GM18517 (cell line): Measurements from ENCODE around the gene CAPZB.
"Not testable (repeated sequence)": the region's sequence is repeated elsewhere in the genome, so short reads cannot be mapped to it uniquely, and the experiment has no call there.

ENCODE experiments used
- ATAC-seq: cut with Tn5 transposase; IDR thresholded peaks from one replicate; pipeline ENCODE4 v1.9.1; 2021; ENCODE audit warnings: mild to moderate bottlenecking, moderate library complexity; ENCODE audit not compliant: unreplicated experiment

The CAPZB gene

DNA sequence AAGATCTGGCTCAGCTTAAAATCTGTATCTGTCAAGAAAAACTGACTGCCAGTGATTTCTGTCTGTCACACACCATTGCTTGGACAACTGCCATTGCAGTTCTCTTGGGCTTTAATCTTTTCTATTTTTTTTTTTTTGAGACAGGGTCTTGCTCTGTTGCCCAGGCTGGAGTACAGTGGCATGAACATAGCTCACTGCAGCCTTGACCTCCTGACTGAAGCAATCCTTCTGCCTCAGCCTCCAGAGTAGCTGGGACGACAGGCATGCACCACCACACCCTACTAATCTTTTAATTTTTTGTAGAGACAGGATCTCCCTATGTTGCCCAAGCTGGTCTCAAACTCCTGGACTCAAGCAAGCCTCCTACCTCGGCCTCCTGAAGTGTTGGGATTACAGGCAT, 14.5 kb upstream of the CAPZB start:
- ATAC-seq, result not testable (repeated sequence)

DNA sequence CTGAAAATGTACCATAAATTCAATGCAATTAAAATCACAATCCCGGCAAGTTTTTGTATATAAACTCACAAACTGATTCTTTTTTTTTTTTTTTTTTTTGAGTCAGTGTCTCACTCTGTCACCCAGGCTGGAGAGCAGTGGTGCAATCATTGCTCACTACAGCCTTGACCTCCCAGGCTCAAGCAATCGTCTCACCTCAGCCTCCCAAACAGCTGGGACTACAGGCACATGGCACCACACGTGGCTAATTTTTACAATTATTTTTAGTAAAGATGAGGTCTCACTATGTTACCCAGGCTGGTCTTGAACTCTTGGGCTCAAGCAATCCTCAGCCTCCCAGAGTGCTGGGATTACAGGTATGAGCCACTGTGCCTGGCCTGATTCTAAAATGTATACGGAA, 12.1 kb upstream of the CAPZB start:
- not testable (repeated sequence) for ATAC-seq

DNA sequence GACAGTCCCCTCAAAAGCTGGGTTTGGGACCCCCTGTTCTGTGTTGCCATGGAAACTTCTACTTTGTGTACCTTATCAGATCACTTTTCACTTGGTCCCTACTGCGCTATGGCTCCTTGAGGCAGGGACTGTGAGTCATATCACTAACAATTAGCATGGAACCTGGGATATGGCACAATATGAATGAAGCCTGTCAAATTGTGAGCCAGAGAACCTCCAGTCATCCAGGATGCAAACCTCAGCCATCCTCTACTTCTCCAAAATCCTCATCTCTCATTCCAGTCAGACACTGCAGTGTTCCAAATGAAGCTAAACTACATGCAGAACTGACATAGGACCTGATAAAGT, 11.2 kb upstream of the CAPZB start:
- ATAC-seq, result no peak

DNA sequence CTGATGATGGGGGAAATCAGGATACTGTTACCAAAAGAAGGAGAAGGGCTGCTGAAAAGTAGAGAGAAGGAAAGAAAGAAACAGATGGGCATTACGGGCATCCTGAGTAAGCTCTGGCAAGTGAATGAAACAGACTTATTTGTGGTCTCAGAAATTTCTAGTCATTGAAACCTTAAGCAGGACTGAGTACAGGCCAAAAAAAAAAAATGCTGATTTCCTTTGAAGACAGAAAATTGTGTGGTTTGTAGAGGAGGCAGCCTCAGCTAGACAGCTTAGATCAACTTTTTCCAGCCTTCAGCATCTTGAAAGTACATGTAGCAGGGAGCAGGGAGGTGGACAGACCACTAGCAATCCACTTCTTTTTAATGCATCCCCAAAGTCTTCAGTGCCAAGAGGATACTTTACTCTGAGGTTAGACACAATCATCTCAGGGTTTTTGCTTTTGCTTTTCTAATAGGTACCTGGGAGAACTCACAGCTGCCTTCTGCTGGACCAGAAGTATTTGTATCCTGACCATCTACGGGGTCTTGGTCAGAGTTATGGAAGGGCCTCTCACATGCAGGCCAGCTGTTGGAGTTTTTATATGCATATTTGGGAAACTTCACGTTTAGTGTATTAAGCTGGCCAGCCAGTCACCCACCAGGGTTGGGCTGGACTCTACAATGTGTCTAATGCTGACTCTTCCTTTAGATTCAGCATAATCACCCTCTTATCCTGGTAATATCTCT, 10.6 kb upstream of the CAPZB start:
- ATAC-seq, result no peak

DNA sequence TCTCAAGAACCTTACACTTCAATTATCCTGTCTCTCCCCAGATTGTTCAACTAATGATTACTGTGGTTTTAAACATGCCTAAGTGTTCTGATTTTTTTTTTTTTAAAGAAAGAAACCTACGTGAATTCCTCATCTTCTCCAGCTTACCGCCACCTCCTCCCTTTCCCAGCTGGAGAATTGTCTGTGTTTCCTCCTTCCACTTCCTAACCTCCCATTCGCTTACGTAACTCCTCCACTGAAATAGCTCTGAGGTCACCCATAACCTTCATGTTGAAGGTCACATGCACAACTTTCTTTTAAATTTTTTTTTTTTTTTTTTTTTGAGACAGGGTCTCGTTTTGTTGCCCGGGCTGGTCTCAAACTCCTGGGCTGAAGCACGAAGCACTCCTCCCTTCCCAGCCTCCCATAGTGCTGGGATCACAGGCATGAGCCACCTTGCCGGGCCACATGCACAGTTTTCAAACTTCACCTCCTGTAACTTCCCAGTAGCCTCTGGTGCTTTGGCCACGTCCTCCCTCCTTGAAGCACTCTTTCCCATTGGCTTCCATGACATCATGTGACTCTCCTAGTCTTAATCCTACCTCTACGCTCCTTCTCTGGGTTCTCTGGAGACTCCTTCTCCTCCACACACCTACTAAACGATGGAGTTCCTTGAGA, 9.8 kb upstream of the CAPZB start:
- ATAC-seq, result no peak

DNA sequence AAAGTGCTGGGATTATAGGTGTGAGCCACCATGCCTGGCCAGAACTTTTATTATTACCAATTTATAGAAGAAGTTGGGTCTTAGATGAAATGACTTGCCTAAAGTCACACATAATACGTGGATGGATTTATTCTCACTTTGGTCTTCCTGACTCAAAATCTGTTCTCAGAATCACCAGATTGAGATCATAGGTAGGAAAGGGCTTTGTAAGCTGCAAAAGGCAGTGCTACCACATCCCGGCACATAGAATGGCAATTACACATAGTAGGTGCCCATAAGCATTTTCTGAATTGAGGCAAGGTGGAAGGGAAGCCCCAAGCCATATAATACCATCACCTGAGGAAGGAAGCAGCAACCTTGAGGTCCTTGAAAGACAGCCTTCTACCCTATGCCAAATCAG, 8.2 kb upstream of the CAPZB start:
- no peak for ATAC-seq

DNA sequence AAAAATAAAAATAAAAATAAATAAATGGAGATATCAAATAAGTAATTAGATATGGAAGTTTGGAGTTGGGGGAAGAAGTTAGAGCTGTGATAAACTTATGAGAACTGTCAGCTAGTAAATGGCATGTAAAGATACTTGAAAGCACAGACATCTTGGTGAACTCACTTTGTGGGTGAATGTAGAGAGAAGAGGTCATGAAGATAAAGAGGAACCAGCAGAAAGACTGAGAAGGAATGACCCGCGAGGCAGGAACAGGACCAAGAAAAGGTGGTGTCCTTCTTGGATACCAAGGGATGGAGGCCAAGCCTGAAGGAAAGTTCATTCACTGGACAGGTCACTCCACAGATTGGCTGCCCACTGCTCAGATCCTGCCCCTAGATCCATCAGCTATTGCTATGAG, 4.7 kb upstream of the CAPZB start:
- no peak for ATAC-seq

DNA sequence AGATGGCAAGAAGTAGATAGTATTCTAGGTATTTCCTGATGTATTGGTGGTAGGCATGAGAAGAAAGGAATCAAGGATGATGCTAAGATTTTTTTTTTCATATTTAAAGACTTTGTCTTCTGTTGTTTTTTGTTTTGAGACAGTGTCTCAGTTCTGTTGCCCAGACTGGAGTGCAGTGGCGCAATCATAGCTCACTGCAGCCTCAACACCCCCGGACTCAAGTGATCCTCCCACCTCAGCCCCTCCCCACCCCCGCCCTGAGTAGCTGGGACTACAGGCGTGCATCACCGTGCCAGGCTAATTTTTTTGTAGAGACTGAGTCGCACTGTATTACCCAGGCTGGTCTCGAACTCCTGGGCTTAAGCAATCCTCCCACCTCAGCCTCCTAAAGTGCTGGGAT, 2.8 kb upstream of the CAPZB start:
- ATAC-seq, result no peak

DNA sequence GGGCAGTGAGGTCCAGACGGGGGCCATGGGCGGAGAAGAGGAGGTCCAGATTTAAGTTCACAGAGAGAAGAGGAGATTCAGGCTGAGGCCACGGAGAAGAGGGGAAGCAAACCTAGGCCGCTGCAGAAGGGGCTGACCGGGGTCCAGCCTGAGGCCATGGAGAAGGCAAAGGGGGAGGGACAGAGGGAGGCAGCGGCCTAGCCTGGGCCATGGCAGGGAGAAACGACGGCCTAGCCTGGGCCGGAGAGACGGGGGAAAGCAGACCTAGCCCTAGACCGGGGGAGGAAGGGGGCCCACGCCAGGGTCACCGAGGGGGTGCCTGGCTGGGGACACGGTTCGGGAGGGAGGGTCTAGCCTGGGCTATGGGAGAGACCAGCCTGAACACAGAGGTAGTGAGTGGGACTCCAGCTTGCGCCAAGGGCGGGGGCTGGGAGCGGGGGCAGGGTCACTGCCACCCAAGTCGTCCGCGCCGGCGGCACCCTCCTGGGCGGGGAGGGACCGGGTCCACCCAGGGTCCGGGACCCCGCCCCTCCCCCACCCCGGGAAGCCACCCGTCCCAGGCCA, 459 bp downstream of the CAPZB start:
- ATAC-seq, result no peak

DNA sequence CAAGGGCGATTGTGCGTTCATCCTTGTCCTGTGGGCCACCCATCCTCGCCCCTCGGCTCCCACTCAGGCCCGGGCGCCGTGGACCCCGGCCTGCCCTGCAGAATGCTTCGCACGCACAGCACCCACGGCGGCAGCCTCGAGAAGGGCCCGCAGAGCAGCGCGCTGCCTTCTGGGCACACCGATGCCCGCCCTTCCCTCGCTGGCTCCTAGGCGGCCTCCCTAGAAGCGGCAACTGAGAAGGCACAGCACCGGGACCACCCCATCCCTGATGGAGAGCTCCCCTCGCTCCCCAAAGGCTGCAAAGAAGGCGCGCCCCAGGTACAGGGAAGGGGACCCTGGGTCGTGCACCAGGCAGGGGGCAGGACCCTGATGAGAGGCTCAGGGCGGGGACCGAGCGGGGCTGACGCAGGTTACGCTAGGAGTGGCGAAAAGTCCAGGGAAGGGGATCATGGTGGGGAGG, 971 bp downstream of the CAPZB start:
- ATAC-seq, result no peak

DNA sequence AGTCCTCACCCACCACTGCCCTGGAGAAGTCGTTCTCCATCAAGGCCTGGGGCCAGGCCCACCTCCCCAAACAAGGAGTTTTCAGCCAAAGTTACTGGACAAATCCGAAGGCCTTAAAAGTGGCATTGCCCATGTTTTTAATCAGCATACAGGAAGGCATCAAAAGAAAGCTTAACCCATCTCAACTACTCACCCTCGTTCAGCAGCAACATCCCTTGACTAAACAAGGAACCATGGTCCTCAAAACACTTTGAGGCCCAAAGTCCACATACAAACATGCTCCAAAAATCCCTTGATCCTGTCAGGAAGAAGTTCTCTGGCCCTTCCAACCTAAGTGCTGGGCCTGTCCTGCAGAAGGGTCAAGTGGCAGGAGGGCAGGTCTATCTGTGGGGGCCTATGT, 1.6 kb downstream of the CAPZB start:
- ATAC-seq, result no peak

DNA sequence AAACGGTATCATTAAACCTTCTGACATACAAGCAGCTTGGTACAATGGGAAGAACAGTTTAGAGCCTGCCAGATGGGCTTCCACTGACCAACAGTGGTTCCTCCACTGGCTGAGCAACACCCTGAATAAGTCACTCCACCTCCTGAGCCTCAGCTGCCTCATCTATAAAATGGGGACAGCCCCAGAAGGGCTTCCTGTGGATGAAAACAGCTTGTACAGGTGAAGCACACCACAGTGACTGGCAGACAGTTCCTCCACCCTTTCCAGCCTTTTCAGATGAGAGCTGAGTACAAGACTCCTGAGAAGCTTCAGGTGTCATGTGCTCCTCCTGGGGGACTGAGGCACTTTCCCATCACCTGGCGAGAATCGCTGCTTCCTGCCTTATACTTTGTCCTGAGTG, 2.1 kb downstream of the CAPZB start:
- ATAC-seq, result no peak

DNA sequence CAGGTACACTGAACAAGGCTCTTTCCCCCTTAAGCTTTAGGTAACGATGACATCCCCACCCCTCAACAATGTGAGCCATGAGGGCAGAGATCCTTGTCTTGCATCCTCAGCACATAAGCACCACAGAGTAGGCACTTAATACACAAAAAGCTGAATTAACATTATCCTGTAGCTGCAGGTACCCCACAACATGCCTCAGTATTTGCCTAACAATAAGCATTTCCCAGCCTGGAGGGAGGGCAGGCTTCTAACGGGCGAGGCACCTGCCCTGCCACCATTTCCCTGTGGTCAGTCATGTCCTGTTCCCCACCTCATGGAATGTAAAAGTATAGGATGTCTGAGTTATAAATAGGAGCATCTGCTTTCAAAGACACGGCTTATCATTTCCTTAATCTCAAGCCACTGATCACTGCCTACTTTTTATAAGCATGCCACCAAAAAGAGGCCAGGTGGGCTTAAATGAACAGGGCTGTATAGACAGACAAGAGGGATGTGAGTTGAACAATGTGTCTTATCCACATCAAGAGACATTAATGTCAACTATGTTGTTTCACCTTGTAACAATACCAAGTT, 3.4 kb downstream of the CAPZB start:
- ATAC-seq, result no peak

DNA sequence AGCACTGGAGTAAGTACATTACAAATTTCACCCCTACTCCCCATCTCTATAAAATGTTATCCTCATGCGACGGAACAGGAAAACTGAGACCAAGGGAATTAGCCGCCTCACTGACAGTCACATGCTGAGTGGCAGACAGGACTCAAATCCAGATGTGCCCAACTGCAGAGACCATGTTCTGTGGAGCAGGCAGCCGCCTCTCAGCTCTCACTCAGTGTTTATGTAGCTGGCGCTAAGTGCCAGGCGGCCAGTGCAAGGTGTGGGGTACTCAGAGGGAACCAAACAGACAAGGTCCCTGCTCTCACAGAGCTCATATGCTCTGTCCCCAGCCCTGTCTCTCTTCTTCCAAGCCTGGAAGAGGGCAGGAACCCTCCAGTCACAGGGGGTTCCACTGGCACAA, 5.1 kb downstream of the CAPZB start:
- no peak for ATAC-seq

DNA sequence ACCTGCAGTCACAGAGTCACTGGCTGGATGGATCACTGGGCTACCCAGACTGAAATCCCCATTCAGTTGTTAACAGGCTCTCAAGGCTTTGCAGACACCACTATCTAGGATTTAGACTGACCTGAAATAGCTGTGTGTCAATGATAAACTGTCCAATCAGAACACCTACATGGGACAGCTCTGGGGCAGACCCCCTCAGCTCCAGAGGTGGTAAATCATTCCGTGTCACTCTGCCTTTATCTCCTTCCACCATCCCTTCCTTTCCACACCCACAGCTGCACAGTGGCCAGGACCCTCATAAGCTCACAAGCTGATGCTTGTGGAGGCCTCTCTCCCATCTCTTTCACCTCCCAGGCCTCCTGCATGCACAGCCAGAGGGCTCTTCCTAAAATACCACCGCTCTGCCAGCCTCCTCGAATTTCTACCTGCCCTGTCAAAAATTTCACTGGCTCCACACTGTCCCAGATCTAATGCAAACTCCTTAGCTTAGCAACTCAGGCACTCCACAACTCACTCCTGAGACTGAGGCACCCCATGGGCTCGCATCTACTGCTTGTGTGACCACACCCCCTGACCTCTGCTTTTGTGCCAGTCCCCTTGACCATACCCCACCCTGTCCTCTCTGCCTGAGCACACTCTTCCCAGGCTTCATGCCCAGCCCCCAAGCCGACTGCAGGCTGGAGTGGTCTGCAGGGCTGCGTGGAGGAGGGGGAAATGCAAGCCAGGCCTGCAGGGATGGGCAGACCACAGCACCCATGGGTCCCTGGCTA, 5.8 kb downstream of the CAPZB start:
- no peak for ATAC-seq

DNA sequence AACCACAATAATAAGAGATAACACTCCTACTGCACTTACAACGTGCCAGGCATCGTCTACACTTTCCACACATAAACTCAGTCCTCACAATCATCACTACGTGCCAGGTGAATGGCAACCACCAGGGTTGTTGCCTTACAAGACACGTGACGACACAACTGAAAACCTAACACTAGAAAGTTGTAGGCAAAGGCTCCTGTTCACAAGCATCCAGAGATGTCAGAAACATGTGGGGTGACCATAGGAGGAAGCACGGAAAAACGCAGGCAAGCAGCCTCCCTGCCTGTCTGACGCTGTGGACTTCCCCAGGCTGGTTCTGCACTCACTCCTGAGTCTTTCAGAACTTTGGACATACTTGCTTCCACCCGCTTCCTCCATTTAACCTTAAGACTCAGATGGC, 7.0 kb downstream of the CAPZB start:
- ATAC-seq, result no peak

DNA sequence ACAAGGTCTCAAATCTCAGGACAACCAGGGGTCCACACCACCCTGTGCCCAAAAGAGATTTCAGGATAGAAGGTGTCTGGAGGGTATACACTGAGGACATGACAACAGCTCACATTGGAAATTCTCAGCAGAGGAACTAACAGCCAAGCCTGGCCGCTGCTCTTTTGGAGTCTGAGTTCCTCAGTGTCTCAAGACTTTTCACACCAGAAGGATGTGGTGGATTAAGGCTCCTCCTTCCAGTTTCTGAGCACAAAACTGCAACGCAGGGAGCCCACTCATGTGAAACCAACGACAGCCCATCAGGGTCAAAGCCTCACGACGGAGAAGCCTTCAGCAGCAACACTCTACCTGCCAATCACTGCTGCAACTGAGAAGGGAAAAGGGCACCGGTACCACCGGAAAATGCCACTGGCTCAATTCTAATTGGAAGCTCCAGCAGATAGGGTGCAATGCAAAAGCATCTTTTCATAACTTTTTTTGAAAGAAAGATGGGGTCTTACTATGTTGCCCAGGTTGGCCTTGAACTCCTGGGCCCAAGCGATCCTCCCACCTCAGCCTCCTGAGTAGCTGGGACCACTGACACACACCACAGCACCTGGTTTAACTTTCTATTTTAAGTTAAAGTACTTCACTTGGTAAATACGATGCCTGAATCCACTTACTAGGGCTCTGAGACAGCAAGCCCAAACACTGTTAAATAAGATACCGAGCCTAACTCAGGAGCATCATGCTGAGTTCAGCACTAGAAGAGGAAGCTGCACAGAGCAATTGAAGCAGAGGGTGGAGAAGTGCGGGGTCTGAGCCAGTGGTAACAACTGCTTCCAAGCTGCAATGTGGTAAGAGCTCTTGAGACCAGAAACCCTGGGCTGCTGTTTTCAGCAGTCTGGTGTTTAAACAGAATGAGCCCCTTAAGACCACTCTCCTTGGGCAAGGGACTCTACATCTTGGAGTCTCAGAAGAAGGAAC, 7.8 kb downstream of the CAPZB start:
- ATAC-seq, result peak; percentile 35

DNA sequence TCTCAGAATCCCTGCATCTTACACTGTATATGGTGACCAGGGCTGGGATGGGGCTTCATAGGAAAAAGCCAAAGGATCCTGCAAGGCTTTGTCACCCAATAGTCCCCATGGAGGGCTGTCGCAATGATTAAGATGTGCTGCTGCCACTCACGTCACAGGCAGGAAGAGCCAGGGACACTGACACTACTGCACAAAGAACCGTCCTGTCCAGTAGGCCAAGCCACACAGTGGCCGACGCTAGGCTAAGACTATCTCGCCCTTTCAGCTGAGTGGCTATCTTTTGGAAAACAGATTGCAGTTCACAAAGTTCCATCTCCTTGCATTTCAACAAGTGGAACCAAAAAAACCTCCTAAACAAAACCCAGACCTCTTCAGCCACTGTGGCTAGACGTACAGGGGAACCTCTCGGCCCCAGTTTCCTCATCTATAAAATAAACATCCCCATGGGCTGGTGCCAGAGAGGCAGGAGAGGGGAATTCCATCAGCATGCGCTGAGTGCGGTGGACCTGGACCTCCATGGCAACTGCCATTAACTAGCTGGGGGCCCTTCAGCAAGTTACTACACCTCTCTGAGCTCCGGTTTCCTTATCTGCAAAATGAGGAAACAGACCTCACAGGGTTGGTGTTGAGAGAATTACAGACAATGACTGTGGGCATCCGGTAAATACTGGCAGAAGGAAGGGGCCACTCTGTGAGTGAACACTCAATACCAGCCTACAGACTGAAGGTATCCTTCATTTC, 8.7 kb downstream of the CAPZB start:
- peak; percentile 46 for ATAC-seq

DNA sequence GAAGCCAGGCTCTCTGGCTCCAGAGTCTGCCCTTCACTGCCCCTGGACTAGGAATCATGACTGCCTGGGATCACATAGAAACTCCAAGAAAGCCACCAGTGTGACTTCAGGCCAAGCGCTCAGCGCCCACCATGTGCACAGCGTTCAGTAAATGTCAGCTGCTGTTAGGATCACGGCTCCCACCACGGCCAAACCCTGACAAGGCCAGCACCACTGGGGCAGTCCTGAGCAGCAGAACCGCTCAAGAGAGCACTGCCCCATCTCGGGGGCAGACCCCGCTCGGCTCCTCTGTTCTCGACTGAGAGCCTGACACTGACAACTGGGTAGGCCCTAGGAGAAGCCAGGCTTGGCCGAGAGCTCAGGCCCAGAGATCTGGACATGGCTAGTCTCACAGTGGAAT, 10.0 kb downstream of the CAPZB start:
- ATAC-seq, result no peak

DNA sequence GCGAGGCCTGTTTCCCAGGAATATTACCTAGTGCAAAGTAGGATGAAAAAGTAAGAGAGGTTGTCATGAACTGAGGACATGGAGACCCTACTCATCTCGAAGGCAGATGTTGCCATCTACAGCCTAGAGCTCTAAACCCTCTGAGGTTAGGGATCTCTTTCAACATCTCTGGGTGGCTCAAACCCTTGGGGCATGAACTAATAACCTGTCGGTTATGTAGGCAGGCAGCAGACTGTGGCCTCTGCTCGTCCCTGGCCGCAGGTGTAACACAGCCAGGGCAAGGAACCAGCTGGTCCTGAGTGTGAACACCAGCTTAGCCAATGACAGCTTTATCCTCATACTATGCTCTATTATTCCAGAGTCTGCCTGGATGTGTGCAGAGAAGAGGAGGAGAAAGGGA, 13.2 kb downstream of the CAPZB start:
- no peak for ATAC-seq
